ENCODE results near the gene CDH19.

DNA sequence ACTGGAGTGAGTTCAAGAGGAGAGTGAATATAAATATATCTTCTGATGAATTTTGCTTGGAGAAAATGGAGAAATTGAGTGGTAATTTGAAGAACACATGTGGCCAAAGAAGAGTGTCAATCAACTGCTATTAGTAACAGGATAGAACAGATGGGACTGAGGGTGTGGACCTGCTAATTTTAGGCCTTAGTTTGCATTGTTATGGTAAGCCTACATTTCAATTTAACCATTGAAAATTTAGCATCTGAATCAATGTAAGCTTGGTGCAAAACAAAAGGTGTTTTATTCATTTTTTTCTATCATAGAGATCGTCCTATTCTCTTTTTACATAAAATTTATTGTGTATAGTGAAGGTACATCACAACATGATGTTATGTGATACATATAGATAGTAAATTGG lies 42.1 kb upstream of the CDH19 start:
- no peak for TF ChIP-seq GATA3 (IDR thresholded peaks at IDR 0.05; ENCODE audit: low read depth, low read length)
- TF ChIP-seq GATA2 (IDR thresholded peaks at IDR 0.05; ENCODE audit: low read depth, low read length) = no peak

Measured in SH-SY5Y (cell line).